M059J (cell line): ENCODE data around the gene XXYLT1. TPM values are rescaled to one million over a fixed set of nuclear protein-coding genes. Genes with fewer than 3 reads are reported as not detected.
A peak's percentile ranks its signal among the peaks of the same experiment; 100 is the strongest.
"Not testable (repeated sequence)": the region's sequence is repeated elsewhere in the genome, so short reads cannot be mapped to it uniquely, and the experiment has no call there.

Source experiments
- DNase-seq: peaks from one replicate; pipeline ENCODE4 v3.0.0-alpha.2; 2012; ENCODE audit warnings: low read depth
- total RNA-seq: library from RNA; depleted of rRNA; stranded (reverse); fragments of >200 nt; shearing (Covaris generic); gene quantifications from 2 replicates; pipeline ENCODE4 v1.2.3, GENCODE V29; 2014

XXYLT1 gene
- total RNA-seq, 1 experiment from 2014 or later, result 53.8 TPM

DNA sequence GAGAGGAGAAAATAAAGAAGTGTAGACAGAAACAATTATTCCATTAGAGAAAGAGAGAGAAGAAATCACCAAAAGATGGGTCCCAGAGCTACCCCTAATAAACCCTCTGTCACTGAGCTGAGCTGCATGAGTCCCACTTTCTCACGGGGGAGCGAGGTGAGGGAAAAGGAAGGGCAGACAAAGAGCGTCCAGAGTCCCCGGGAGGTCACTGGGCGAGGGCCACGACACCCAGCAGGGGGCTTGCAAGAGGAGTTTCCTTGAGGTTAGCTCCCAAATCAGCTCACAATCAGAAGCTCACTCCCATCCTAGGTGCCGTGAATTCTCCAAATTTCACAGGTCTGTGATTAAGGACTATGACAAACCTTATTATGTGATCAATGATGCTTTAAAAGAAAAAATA, 62.3 kb downstream of the XXYLT1 start:
- no peak for DNase-seq

DNA sequence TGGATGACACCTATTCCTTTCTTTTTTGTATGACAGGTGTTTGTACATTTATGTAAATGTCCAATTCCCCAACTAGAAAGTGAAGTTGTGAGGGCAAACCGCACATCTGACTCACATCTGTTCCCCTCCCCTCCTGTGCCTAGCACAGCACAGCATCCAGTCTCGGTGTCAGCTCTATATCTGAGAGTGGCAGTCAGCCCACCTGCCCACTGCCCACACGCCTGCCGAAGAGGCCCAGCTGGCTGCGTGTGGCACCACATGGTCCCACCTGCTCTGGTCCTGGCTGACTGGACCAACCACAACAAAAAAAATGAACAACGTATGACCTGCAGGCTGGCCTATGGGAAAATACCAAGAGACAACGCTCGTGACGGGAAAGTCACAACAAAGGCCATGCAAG, 62.8 kb downstream of the XXYLT1 start:
- no peak for DNase-seq

DNA sequence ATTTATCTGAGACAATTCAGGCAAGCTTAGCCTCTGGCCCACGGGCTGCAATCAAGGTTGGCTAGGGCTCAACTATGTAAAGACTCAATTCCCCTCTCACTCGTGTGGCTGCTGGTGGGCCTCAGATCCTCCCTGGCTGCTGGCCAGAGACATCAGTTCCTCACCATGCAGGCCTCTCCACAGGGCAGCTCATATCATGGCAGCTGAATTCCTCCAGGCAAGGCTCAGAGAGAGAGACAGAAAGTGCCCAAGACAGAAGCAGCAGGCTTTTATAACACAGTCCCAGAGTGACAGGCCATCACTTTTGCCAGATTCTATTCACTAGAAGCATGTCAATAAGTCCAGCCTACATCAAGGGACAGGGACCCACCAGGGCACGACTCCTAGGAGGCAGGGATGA, 63.2 kb downstream of the XXYLT1 start:
- DNase-seq, result no peak

- DNase-seq, result no peak
Observed at GRCh38 chr3:195207056-195207455, 63.9 kb downstream of the XXYLT1 start.

GRCh38 chr3:195204360-195205163, 66.4 kb downstream of the XXYLT1 start:
- peak; percentile 27 for DNase-seq

DNA sequence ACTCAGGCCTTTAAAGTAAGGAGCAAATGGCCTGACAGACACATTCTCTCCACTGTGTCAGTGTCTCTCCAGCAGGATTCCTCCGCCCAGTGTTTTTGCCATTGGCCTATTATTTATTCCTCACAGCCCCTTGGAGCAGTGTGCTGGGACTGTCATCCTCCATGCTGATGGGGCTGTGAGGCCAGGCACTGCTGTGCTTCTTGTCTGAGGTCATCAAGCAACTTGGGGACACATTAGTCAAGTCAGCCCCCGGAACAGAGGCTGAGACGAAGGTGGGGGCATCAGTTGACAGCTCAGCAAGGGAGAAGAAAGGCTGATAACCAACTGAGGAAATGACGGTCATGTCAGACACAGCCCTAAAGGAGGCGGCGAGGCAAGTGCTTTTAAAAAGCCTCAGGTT, 67.4 kb downstream of the XXYLT1 start:
- no peak for DNase-seq

GRCh38 chr3:195201295-195201694, 69.7 kb downstream of the XXYLT1 start:
- DNase-seq, result no peak

- peak; percentile 39 for DNase-seq
Observed at GRCh38 chr3:195200010-195200822, 70.7 kb downstream of the XXYLT1 start.

DNA sequence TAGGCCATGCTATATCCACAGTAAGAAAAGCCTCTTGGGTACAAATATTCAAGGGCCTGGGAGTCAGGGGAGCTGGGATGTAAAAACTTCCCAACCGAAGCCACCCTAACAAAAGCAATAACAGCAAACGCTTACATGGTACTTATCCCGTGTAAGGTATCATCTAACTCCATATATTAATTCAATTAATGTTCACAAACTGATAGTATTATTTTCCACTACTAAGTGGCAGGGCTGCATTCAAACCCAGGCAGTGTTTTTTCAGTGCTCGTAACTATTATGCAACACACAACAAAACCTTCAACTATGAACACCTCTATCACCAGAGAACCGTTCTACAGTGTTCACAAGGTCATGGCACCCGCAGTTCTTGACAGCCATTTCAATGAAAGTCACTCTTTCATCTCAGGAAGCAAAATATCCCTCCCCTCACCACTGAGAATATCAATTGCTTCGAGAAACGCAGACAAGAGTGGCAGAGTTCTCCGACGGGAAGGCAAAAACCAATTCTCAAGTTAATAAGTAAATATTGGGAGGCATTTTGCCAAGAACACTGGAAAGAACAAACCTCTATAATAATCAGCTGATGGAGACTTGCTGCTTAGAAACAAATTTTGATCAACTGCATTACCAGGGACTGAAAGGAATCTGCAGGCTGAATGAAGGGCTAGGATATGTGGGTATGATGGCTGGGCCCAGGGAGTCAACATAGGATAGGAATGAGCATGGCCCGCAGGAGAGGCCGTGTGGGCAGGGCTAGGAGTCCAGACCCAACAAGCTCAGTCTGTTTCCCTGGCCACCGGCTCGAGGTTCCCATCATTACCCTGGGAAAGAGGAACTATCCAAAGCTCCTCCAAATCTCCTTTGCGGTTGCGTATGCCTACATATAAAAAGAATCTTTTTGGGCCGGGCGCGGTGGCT, 72.3 kb downstream of the XXYLT1 start:
- no peak for DNase-seq

- DNase-seq, result peak; percentile 81
Observed at GRCh38 chr3:195197765-195198425, 73.1 kb downstream of the XXYLT1 start.

- peak; percentile 57 for DNase-seq
Observed at GRCh38 chr3:195196266-195196665, 74.7 kb downstream of the XXYLT1 start.

DNA sequence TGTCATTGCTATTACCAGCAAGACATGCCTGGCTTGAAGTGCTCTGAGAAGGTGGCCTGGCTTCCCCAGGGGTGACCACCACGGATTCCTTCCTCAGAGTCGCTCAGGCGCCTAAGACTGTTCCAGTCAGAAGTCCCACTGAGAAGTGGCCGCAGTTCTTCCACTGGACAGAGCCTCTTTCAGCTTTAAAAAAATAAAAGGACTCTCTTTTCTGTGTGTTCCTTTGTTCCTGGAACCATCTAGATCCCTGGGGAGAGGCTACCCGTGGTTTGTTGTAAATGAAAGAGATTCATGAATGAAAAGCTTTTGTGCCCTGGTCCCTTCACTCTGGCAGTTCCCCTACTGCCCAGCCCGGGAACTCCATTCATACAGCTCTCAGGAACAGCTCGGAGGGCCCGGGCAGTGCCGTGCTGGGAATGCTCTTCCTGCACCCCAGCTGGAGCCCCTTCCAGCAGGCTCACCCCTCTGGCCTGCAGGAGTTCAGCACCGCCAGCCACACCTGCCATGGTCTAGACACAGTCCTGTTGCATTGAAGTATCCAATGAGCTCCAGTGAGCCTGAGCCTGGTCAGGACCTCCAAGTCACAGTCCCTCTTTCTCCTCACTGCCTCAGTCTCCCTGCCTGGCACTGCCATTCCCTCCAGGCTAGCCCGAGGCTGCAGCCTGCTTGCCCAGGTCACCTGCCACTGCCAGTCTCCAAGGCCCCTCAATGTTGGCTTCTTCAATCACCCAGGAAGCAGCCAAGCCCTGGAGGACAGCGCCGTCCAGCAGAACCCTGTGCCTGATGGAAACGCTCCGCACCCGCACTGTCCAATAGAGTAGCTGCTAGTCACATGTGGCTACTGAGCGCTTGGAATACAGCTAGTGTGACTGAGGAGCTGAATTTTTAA, 75.4 kb downstream of the XXYLT1 start:
- no peak for DNase-seq

GRCh38 chr3:195194559-195195206, 76.3 kb downstream of the XXYLT1 start:
- DNase-seq, result no peak

- DNase-seq, result no peak
Observed at GRCh38 chr3:195191580-195191979, 79.4 kb downstream of the XXYLT1 start.

DNA sequence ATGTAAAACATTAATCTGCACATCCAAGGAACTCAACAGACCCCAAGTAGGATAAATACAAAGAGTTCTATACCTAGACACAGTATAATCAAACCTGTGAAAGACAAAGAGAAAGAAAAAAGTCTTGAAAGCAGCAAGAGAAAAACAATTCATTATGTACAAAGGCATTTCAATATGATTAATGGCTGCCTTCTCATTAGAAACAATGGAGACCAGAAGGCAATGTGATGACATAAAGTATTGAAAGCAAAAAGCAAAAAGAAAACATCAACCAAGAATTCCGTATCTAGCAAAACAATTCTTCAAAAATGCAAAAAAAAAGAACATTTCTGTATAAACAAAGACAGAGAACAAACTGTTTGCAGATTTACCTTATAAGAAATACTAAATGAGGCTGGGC, 81.1 kb downstream of the XXYLT1 start:
- no peak for DNase-seq

GRCh38 chr3:195188426-195188927, 82.5 kb downstream of the XXYLT1 start:
- no peak for DNase-seq

DNA sequence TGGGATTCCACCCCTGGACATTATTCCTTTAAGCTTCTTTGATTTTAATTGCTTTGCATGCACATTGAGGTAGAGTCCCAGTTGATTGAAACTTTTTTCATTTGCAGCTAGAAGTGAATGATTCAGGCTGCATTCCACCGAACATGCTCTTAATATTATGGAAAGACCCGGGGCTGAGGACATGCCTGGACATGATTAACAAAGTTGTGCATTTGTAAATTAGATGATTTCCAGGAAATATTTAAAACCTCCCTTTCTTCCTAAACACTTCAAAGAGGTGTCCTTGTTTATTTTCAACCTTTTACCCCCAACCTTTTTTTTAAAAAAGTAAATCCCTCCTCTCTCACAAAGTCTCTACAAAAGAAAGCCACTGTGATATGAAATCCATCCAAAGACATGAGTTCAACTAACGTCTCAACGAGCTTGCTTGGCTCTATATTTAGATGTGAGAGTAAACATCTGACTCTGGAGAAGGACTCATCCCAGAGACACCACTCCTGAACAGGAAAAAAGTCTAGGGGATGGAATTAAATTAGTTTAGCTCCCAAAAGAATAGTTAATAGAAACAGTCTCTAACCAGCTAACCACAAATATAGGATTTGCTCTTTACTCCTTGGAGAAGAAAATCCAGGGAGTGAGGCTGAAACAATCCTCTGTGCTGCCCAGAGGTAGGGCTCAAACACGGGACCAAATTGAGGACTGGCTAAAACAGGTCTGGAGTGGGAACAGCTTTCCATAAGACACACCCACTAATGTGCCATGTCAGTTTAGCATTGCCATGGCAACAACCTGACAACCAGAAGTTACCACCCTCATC, 83.1 kb downstream of the XXYLT1 start:
- DNase-seq, result no peak

DNA sequence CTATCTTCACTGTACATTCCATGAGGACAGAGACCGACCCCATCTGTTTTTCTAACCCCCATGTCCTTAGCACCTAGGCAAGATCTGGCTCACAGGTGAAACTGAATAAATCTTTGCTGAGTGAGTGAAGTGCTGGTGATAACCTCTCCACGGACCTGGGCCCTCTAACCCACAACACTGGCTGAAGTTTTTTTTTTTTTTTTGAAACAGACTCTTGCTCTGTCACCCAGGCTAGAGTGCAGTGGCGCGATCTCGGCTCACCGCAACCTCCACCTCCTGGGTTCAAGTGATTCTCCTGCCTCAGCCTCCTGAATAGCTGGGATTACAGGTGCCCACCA, 84.3 kb downstream of the XXYLT1 start:
- not testable (repeated sequence) for DNase-seq
